HEK293 (cell line): ENCODE results near the gene LMBR1.

Source experiments
- CTCF ChIA-PET: fragments of 350-600 bp; formaldehyde crosslinking; extraction: SDS; loops from one replicate; lab custom pipeline; 2021; ENCODE audit warnings: antibody characterized with exemption; lab: Yijun Ruan, JAX
- POLR2A ChIA-PET: fragments of 300-600 bp; formaldehyde crosslinking; extraction: SDS; loops from one replicate; lab custom pipeline; 2020; ENCODE audit warnings: antibody characterized with exemption, inconsistent platforms; lab: Yijun Ruan, JAX
- H3K27ac ChIP-seq: fragments of 200-500 bp; sonication (Bioruptor generic); 2 replicates; pipeline ENCODE4 v1.5.1; 2014; ENCODE audit warnings: low read depth, low read length, control low read depth, inconsistent platforms; ENCODE audit errors: extremely low read depth
- H3K36me3 ChIP-seq, 2 experiments: fragments of 200-500 bp in 1 of 2; sonication (Bioruptor generic) in 1 of 2; 1 replicate in 1 of 2; 2 replicates in 1 of 2; pipeline ENCODE4 v1.5.1; 2014 to 2017; ENCODE audit warnings: inconsistent platforms in 2 of 2, low read length in 2 of 2; ENCODE audit not compliant: control insufficient read depth in 2 of 2, insufficient read depth in 1 of 2
- H3K4me1 ChIP-seq: fragments of 200-500 bp; sonication (Bioruptor generic); 2 replicates; pipeline ENCODE4 v1.5.1; 2014; ENCODE audit warnings: mild to moderate bottlenecking, low read length, inconsistent platforms; ENCODE audit not compliant: control insufficient read depth, insufficient read depth
- H3K4me3 ChIP-seq: 2 replicates; pipeline ENCODE4 v1.5.1; 2011; ENCODE audit warnings: low read depth, mild to moderate bottlenecking, control low read depth, low read length, moderate library complexity
- H3K9me3 ChIP-seq: fragments of 200-500 bp; sonication (Bioruptor generic); 2 replicates; pipeline ENCODE4 v1.5.1; 2014; ENCODE audit warnings: low read depth, low read length, inconsistent platforms; ENCODE audit not compliant: control insufficient read depth, insufficient read depth
- GLI2 ChIP-seq: fragments of 450-650 bp; formaldehyde crosslinking; IDR thresholded peaks from 2 replicates; pipeline ENCODE4; 2017; ENCODE audit warnings: missing biosample characterization, missing genetic modification characterization, low read depth, borderline replicate concordance
- OSR2 ChIP-seq: fragments of 450-650 bp; formaldehyde crosslinking; IDR thresholded peaks from 2 replicates; pipeline ENCODE4 v1.5.1; 2016; ENCODE audit warnings: missing biosample characterization, missing genetic modification characterization
- OVOL3 ChIP-seq: fragments of 450-650 bp; formaldehyde crosslinking; IDR thresholded peaks from 2 replicates; pipeline ENCODE4 v1.5.1; 2016; ENCODE audit warnings: missing biosample characterization, missing genetic modification characterization
- PRDM6 ChIP-seq: fragments of 450-650 bp; formaldehyde crosslinking; IDR thresholded peaks from 2 replicates; pipeline ENCODE4 v1.5.1; 2017; ENCODE audit warnings: missing biosample characterization, missing genetic modification characterization
- TRIM28 ChIP-seq: IDR thresholded peaks from 2 replicates; pipeline ENCODE4 v1.6.1; 2011; ENCODE audit warnings: low read length, control low read depth, borderline replicate concordance
- ZBTB20 ChIP-seq: fragments of 450-650 bp; formaldehyde crosslinking; IDR thresholded peaks from 2 replicates; pipeline ENCODE4 v1.5.1; 2016; ENCODE audit warnings: missing biosample characterization, missing genetic modification characterization
- ZIC2 ChIP-seq: fragments of 450-650 bp; formaldehyde crosslinking; IDR thresholded peaks from 2 replicates; pipeline ENCODE4 v1.5.1; 2016; ENCODE audit warnings: missing biosample characterization, missing genetic modification characterization
- ZNF19 ChIP-seq: fragments of 450-650 bp; formaldehyde crosslinking; IDR thresholded peaks from 2 replicates; pipeline ENCODE4; 2016; ENCODE audit warnings: missing biosample characterization, missing genetic modification characterization, low read depth
- ZNF202 ChIP-seq: fragments of 450-650 bp; formaldehyde crosslinking; IDR thresholded peaks from 2 replicates; pipeline ENCODE4 v1.5.1; 2016; ENCODE audit warnings: missing biosample characterization, missing genetic modification characterization, borderline replicate concordance
- ZNF23 ChIP-seq: fragments of 450-650 bp; formaldehyde crosslinking; IDR thresholded peaks from 2 replicates; pipeline ENCODE4 v1.5.1; 2016; ENCODE audit warnings: missing biosample characterization, missing genetic modification characterization, borderline replicate concordance
- ZNF248 ChIP-seq: fragments of 450-650 bp; formaldehyde crosslinking; IDR thresholded peaks from 2 replicates; pipeline ENCODE4 v1.5.1; 2017; ENCODE audit warnings: missing biosample characterization, missing genetic modification characterization
- ZNF366 ChIP-seq: fragments of 450-650 bp; formaldehyde crosslinking; conservative IDR thresholded peaks from 2 replicates; pipeline ENCODE4 v1.5.1; 2016; ENCODE audit warnings: missing biosample characterization, missing genetic modification characterization
- ZNF571 ChIP-seq: fragments of 450-650 bp; formaldehyde crosslinking; IDR thresholded peaks from 2 replicates; pipeline ENCODE4 v1.5.0; 2017; ENCODE audit warnings: missing biosample characterization, missing genetic modification characterization
- ZNF600 ChIP-seq: fragments of 450-650 bp; formaldehyde crosslinking; IDR thresholded peaks from 2 replicates; pipeline ENCODE4 v1.5.1; 2016; ENCODE audit warnings: missing biosample characterization, missing genetic modification characterization
- ZNF610 ChIP-seq: fragments of 450-650 bp; formaldehyde crosslinking; IDR thresholded peaks from 2 replicates; pipeline ENCODE4 v1.5.1; 2016; ENCODE audit warnings: missing biosample characterization, missing genetic modification characterization, borderline replicate concordance
- TF ChIP-seq, protein P1 (sequence below): fragments of 450-650 bp; formaldehyde crosslinking; IDR thresholded peaks from 2 replicates; pipeline ENCODE4 v1.5.1; 2016; ENCODE audit warnings: missing biosample characterization, missing genetic modification characterization
- TF ChIP-seq, protein P2 (sequence below): fragments of 450-650 bp; formaldehyde crosslinking; IDR thresholded peaks from 2 replicates; pipeline ENCODE4 v1.5.1; 2016; ENCODE audit warnings: missing biosample characterization, missing genetic modification characterization
- TF ChIP-seq, protein P3 (sequence below): fragments of 450-650 bp; formaldehyde crosslinking; IDR thresholded peaks from 2 replicates; pipeline ENCODE4 v1.5.1; 2017; ENCODE audit warnings: missing biosample characterization, missing genetic modification characterization

The LMBR1 gene

GRCh38 chr7:156836443-156836842 is 56.5 kb downstream of the LMBR1 start:
- no peak for TF ChIP-seq ZNF248 (tag by site-specific recombination)
- TF ChIP-seq ZNF23: no peak
- no peak for TF ChIP-seq ZNF366
- no peak for TF ChIP-seq ZNF202 (tag by site-specific recombination)
- TF ChIP-seq PRDM6 (tag by site-specific recombination): no peak
- TF ChIP-seq TRIM28: no peak
- TF ChIP-seq ZIC2: no peak
- TF ChIP-seq ZBTB20 (tag by site-specific recombination): no peak
- no peak for TF ChIP-seq OVOL3 (tag by site-specific recombination)
- TF ChIP-seq, protein P1, sequence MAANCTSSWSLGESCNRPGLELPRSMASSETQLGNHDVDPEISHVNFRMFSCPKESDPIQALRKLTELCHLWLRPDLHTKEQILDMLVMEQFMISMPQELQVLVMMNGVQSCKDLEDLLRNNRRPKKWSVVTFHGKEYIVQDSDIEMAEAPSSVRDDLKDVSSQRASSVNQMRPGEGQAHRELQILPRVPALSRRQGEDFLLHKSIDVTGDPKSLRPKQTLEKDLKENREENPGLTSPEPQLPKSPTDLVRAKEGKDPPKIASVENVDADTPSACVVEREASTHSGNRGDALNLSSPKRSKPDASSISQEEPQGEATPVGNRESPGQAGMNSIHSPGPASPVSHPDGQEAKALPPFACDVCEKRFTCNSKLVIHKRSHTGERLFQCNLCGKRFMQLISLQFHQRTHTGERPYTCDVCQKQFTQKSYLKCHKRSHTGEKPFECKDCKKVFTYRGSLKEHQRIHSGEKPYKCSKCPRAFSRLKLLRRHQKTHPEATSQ (tag by site-specific recombination): no peak
- no peak for TF ChIP-seq ZNF571 (tag by site-specific recombination)
- TF ChIP-seq, protein P2, sequence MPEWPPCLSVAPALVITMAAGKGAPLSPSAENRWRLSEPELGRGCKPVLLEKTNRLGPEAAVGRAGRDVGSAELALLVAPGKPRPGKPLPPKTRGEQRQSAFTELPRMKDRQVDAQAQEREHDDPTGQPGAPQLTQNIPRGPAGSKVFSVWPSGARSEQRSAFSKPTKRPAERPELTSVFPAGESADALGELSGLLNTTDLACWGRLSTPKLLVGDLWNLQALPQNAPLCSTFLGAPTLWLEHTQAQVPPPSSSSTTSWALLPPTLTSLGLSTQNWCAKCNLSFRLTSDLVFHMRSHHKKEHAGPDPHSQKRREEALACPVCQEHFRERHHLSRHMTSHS (tag by site-specific recombination): no peak
- no peak for TF ChIP-seq ZNF19 (tag by site-specific recombination)
- TF ChIP-seq GLI2: no peak
- no peak overlapping the region for H3K27ac ChIP-seq
- H3K4me3 ChIP-seq: no peak overlapping the region
- POLR2A ChIA-PET: no interaction called here
- H3K36me3 ChIP-seq: peaks cover 0 to 22% of the 10 kb centered on the region in 2 experiments; a peak in 2 of 3 replicates
- H3K4me1 ChIP-seq: no peaks in the 10 kb centered on the region
- H3K9me3 ChIP-seq: no peaks in the 10 kb centered on the region
- CTCF ChIA-PET: no interaction called here

DNA sequence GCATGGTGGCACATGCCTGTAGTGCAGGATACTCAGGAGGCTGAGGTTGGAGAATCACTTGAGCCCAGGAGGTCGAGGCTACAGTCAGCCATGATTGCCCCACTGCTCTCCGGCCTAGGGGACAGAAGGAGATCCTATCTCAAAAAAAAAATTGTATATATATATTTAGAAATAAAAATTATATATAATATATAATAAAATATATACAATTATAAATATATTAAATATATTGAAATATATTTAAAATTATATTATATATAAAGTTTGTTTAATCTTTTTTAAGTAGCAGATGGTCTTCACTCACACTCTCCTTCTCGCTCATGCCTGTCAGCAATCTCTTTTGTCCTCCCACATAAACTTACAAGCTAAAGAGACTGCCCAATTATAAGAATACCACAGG is 58.5 kb downstream of the LMBR1 start:
- H3K4me1 ChIP-seq: no peaks in the 10 kb centered on the region
- TF ChIP-seq ZNF600 (tag by site-specific recombination) (no peak), ZNF23 (no peak), ZNF610 (tag by site-specific recombination) (no peak), OSR2 (tag by site-specific recombination) (no peak)
- TF ChIP-seq, protein P3, sequence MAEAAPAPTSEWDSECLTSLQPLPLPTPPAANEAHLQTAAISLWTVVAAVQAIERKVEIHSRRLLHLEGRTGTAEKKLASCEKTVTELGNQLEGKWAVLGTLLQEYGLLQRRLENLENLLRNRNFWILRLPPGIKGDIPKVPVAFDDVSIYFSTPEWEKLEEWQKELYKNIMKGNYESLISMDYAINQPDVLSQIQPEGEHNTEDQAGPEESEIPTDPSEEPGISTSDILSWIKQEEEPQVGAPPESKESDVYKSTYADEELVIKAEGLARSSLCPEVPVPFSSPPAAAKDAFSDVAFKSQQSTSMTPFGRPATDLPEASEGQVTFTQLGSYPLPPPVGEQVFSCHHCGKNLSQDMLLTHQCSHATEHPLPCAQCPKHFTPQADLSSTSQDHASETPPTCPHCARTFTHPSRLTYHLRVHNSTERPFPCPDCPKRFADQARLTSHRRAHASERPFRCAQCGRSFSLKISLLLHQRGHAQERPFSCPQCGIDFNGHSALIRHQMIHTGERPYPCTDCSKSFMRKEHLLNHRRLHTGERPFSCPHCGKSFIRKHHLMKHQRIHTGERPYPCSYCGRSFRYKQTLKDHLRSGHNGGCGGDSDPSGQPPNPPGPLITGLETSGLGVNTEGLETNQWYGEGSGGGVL (tag by site-specific recombination): no peak
- CTCF ChIA-PET: interaction anchor here (0.8 kb wide), 1 partner anchor 9 kb away, joined by 3 read pairs; no protein-coding TSS in a partner anchor
- no peak overlapping the region for H3K4me3 ChIP-seq
- no peaks in the 10 kb centered on the region for H3K9me3 ChIP-seq
- POLR2A ChIA-PET: no interaction called here
- no peak overlapping the region for H3K27ac ChIP-seq
- peaks cover 0 to 22% of the 10 kb centered on the region in 2 experiments; a peak in 2 of 3 replicates for H3K36me3 ChIP-seq
